Measurements from ENCODE around the gene ZNF735.

- TF ChIP-seq EZH2 (IDR thresholded peaks at IDR 0.05; ENCODE audit: insufficient read depth, poor library complexity, severe bottlenecking) (no peak), EZH2phosphoT487 (IDR thresholded peaks at IDR 0.05; ENCODE audit: insufficient read depth, low read depth) (no peak)
Observed at GRCh38 chr7:64184376-64184775, 22.6 kb upstream of the ZNF735 start.

Measured in GM23248 (cell line).